ENCODE measurements around the gene CNOT1.
"Not testable (repeated sequence)": the region's sequence is repeated elsewhere in the genome, so short reads cannot be mapped to it uniquely, and the experiment has no call there.

CNOT1 gene

DNA sequence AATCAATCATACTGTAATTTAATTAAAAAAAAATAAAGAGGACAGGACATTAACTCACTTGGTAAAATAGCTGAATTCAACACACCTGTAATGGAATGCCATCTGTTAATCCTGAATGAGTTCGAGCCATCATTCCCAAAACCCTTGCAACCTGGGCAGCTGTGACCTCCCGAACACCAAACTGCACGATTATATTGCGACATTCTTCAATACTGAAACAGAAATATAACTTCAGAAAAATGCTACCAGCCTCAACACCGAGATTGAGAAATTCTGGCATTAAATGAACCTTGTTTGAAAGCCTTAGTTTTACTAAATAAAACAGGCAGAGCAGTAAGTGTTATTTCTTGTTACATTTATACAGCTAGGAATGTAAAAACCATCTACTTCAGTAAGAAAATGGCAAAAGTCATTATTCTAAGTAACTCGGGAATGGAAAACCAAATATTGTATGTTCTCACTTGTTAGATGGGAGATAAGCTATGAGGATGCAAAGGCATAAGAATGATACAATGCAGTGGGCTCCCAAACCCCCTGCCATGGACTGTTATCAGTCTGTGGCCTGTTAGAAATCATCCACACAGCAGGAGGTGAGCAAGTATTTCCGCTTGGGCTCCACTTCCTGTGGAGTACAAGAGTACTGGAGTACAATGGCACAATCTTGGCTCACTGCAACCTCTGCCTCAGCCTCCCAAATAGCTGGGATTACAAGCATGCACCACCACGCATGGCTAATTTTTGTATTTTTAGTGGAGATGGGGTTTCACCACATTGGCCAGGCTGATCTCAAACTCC lies 46.5 kb downstream of the CNOT1 start:
- H3K4me3 ChIP-seq (ENCODE audit: low read length), result no peak overlapping the region
- TF ChIP-seq, protein P1, sequence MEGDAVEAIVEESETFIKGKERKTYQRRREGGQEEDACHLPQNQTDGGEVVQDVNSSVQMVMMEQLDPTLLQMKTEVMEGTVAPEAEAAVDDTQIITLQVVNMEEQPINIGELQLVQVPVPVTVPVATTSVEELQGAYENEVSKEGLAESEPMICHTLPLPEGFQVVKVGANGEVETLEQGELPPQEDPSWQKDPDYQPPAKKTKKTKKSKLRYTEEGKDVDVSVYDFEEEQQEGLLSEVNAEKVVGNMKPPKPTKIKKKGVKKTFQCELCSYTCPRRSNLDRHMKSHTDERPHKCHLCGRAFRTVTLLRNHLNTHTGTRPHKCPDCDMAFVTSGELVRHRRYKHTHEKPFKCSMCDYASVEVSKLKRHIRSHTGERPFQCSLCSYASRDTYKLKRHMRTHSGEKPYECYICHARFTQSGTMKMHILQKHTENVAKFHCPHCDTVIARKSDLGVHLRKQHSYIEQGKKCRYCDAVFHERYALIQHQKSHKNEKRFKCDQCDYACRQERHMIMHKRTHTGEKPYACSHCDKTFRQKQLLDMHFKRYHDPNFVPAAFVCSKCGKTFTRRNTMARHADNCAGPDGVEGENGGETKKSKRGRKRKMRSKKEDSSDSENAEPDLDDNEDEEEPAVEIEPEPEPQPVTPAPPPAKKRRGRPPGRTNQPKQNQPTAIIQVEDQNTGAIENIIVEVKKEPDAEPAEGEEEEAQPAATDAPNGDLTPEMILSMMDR (IDR thresholded peaks at IDR 0.05; ENCODE audit: insufficient read depth, low read depth, low read length, missing control alignments), result no peak
- no peak for DNase-seq (ENCODE audit: low read depth)

DNA sequence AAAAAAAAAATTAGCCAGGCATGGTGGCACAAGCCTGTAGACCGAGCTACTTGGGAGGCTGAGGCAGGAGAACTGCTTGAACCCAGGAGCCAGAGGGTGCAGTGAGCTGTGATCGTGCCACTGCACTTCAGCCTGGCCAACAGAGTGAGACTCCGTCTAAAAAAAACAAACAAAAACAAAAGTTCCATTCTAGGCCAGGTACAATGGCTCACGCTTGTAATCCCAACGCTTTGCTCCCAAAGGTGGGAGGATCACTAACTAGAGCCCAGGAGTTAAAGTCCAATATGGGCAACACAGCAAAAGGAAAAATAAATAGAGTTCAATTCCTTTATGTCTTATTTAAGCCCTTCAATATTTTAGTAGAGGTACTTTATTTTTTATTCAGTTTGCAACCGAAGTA lies 47.5 kb downstream of the CNOT1 start:
- no peak for DNase-seq (ENCODE audit: low read depth)
- TF ChIP-seq, protein P1 (IDR thresholded peaks at IDR 0.05; ENCODE audit: insufficient read depth, low read depth, low read length, missing control alignments), result no peak
- no peak overlapping the region for H3K4me3 ChIP-seq (ENCODE audit: low read length)

DNA sequence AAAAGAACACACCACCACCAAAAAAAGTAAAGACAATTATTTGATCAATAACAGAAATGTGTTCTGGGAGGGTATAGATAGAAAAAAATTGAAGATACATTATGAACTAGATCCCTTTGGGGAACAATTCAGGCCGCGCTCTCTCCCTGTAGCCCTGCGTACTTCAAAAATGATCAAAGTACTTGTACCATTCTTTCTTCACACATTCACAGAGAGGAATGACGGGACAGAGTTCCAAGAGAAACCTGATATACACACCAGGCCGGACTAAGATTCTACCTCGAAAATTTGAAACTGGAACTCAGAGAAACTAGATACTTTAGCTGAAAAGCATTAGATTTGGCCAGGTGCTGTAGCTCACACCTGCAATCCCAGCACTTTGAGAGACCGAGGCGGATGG lies 50.0 kb downstream of the CNOT1 start:
- no peak for DNase-seq (ENCODE audit: low read depth)
- no peak overlapping the region for H3K4me3 ChIP-seq (ENCODE audit: low read length)
- TF ChIP-seq, protein P1 (IDR thresholded peaks at IDR 0.05; ENCODE audit: insufficient read depth, low read depth, low read length, missing control alignments), result no peak

DNA sequence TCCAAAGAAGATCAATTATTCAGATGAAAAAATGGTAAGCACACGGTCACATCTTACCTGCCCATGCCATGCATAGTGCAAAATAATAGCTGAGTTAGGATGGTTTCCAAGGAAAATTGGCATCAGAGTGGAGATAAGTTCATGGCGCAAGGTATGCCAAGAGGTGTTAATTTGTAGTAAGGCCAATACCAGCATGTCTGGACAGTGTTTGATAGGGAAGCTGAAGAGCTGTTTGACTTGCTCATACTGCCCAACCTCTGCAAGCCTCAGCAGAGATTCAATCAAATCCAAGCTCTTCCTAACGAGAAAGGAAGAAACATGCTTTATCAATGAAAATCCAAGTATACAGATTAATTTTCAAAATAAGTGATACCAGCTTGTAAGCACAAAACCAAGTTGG lies 51.0 kb downstream of the CNOT1 start:
- peak; percentile 8 for DNase-seq (ENCODE audit: low read depth)
- TF ChIP-seq, protein P1 (IDR thresholded peaks at IDR 0.05; ENCODE audit: insufficient read depth, low read depth, low read length, missing control alignments), result no peak
- H3K4me3 ChIP-seq (ENCODE audit: low read length), result no peak overlapping the region

DNA sequence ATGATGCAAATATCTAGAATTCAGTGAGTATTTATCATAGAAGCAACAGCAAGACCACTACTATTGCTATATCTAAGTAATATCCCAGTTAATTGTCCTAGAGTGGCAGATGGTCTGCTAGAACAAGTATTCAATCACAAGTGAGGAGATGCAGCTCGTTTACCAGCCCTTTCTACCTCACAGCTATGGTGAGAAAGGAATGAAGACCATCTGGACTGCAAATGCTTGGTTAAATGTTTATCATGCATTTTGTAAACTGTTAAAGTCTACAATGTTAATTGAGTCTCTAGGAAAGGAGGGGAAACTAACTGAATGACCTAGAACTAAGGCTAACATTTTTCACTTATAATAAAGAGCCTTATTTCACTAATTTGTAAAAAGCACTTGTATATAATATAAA lies 52.5 kb downstream of the CNOT1 start:
- H3K4me3 ChIP-seq (ENCODE audit: low read length), result no peak overlapping the region
- TF ChIP-seq, protein P1 (IDR thresholded peaks at IDR 0.05; ENCODE audit: insufficient read depth, low read depth, low read length, missing control alignments), result no peak
- no peak for DNase-seq (ENCODE audit: low read depth)

DNA sequence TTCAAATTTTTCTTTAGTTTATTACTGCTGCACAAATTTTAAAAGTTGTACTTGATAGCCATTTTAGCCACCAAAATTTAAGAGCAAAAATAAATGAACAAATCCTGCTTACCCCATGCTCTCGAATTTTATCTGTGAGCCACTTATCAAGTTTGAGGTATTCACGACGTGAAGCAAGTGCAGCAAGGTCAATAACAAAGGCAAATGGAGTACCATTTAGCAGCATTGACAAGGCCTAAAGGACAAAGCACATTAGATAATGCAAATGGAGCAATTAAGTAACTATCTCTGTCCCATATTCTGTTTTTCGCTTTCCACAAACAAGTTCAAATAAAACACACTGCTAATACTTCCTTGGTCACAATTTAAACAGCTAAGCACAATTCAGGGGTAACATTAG lies 54.7 kb downstream of the CNOT1 start:
- TF ChIP-seq, protein P1 (IDR thresholded peaks at IDR 0.05; ENCODE audit: insufficient read depth, low read depth, low read length, missing control alignments), result no peak
- no peak overlapping the region for H3K4me3 ChIP-seq (ENCODE audit: low read length)
- no peak for DNase-seq (ENCODE audit: low read depth)

DNA sequence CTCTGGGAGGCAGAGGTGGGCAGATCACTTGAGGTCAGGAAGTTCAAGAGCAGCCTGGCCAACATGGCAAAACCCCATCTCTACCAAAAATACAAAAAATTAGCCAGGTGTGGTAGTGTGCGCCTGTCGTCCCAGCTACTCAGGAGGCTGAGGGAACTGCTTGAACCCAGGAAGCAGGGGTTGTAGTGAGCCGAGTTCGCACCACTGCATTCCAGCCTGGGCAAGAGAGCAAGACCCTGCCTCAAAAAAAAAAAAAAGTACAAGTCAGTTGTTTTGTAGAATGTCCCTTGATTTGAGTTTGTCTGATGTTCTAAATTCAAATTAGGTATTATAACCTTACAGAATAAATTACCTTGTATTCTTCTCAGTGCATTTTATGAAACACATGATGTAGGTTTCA lies 63.9 kb downstream of the CNOT1 start:
- DNase-seq (ENCODE audit: low read depth); H3K4me3 ChIP-seq (ENCODE audit: low read length): not testable (repeated sequence)
